ENCODE results near the gene DNM3. TPM values are rescaled to one million over a fixed set of nuclear protein-coding genes. Genes with fewer than 3 reads are reported as not detected.

DNM3 gene
- polyA plus RNA-seq, 3 donors: 0.15 TPM; not detected in 2

GRCh38 chr1:172238158-172238557 is 396.9 kb downstream of the DNM3 start:
- DNase-seq: no peak
- TF ChIP-seq CTCF (IDR thresholded peaks at IDR 0.05): no peak
- no peak overlapping the region for H3K27ac Mint-ChIP-seq
- Histone ChIP-seq H3K9me3 (replicated peaks in 1 of 2; ENCODE audit: control insufficient read depth in 1 of 2, insufficient read depth in 1 of 2, low read length in 2 of 2) (no peaks in the 10 kb centered on the region), H3K9ac (ENCODE audit: insufficient read depth, low read length, poor library complexity, severe bottlenecking) (no peak overlapping the region), H3K4me3 (replicated peaks in 1 of 3; ENCODE audit: low read depth in 2 of 3, low read length in 3 of 3) (no peak overlapping the region), H3K27ac (ENCODE audit: low read depth in 1 of 2, low read length in 2 of 2) (no peak overlapping the region), H3K36me3 (replicated peaks in 1 of 2; ENCODE audit: control insufficient read depth in 1 of 2, insufficient read depth in 2 of 2, low read length in 2 of 2) (no peaks in the 10 kb centered on the region), H3K79me2 (ENCODE audit: insufficient read depth, low read length) (no peaks in the 10 kb centered on the region), H3K4me1 (ENCODE audit: control insufficient read depth in 1 of 2, insufficient read depth in 2 of 2, low read length in 2 of 2) (no peaks in the 10 kb centered on the region), H2AFZ (ENCODE audit: insufficient read depth, low read depth, low read length, poor library complexity, severe bottlenecking) (no peak overlapping the region), H3K27me3 (ENCODE audit: control insufficient read depth in 2 of 2, insufficient read depth in 2 of 2, low read length in 2 of 2) (no peaks in the 10 kb centered on the region), H4K20me1 (ENCODE audit: insufficient read depth, low read length) (no peaks in the 10 kb centered on the region), H3K4me2 (replicated peaks; ENCODE audit: extremely low read depth, low read length, poor library complexity, severe bottlenecking) (no peak overlapping the region)
- no peaks in the 10 kb centered on the region for H3K27me3 Mint-ChIP-seq (ENCODE audit: low read depth in 3 of 3)
- peaks cover 0 to 6% (median 0%) of the 10 kb centered on the region in 7 donors for H3K9me3 Mint-ChIP-seq
- no peak overlapping the region for H3K4me3 Mint-ChIP-seq
- whole genome bisulfite sequencing (ENCODE audit: insufficient coverage): no CpG with 5 or more reads among the region's 1 CpG
- no peaks in the 10 kb centered on the region for H3K36me3 Mint-ChIP-seq
- H3K4me1 Mint-ChIP-seq: no peaks in the 10 kb centered on the region
- intact Hi-C loops (cut with micrococcal nuclease): no loop called here

GRCh38 chr1:172238965-172239364 is 397.7 kb downstream of the DNM3 start:
- Mint-ChIP-seq H3K4me1 (no peaks in the 10 kb centered on the region), H3K9me3 (peaks cover 0 to 4% (median 0%) of the 10 kb centered on the region in 7 donors), H3K4me3 (no peak overlapping the region), H3K36me3 (no peaks in the 10 kb centered on the region), H3K27me3 (ENCODE audit: low read depth in 3 of 3) (no peaks in the 10 kb centered on the region), H3K27ac (no peak overlapping the region)
- H3K27me3 ChIP-seq (ENCODE audit: control insufficient read depth in 2 of 2, insufficient read depth in 2 of 2, low read length in 2 of 2): no peaks in the 10 kb centered on the region
- no peaks in the 10 kb centered on the region for H3K4me1 ChIP-seq (ENCODE audit: control insufficient read depth in 1 of 2, insufficient read depth in 2 of 2, low read length in 2 of 2)
- H3K27ac ChIP-seq (ENCODE audit: low read depth in 1 of 2, low read length in 2 of 2): no peak overlapping the region
- H4K20me1 ChIP-seq (ENCODE audit: insufficient read depth, low read length): no peaks in the 10 kb centered on the region
- H2AFZ ChIP-seq (ENCODE audit: insufficient read depth, low read depth, low read length, poor library complexity, severe bottlenecking): no peak overlapping the region
- H3K9me3 ChIP-seq (replicated peaks in 1 of 2; ENCODE audit: control insufficient read depth in 1 of 2, insufficient read depth in 1 of 2, low read length in 2 of 2): no peaks in the 10 kb centered on the region
- no peak for TF ChIP-seq CTCF (IDR thresholded peaks at IDR 0.05)
- no peak for DNase-seq
- no peak overlapping the region for H3K4me2 ChIP-seq (replicated peaks; ENCODE audit: extremely low read depth, low read length, poor library complexity, severe bottlenecking)
- H3K79me2 ChIP-seq (ENCODE audit: insufficient read depth, low read length): no peaks in the 10 kb centered on the region
- intact Hi-C loops (cut with micrococcal nuclease): no loop called here
- WGBS (ENCODE audit: insufficient coverage): no CpG with 5 or more reads among the region's 2 CpGs
- H3K4me3 ChIP-seq (replicated peaks in 1 of 3; ENCODE audit: low read depth in 2 of 3, low read length in 3 of 3): no peak overlapping the region
- no peak overlapping the region for H3K9ac ChIP-seq (ENCODE audit: insufficient read depth, low read length, poor library complexity, severe bottlenecking)
- no peaks in the 10 kb centered on the region for H3K36me3 ChIP-seq (replicated peaks in 1 of 2; ENCODE audit: control insufficient read depth in 1 of 2, insufficient read depth in 2 of 2, low read length in 2 of 2)
